GM12874 (cell line): Measurements from ENCODE around the gene HINT1.
A peak's percentile ranks its signal among the peaks of the same experiment; 100 is the strongest.

Experiments
- TF ChIP-seq, protein P1 (sequence below): IDR thresholded peaks from 2 replicates; pipeline ENCODE4 v1.5.1; 2011; ENCODE audit warnings: low read depth, mild to moderate bottlenecking, control low read depth, low read length, moderate library complexity; ENCODE audit not compliant: insufficient read depth

Gene HINT1

DNA sequence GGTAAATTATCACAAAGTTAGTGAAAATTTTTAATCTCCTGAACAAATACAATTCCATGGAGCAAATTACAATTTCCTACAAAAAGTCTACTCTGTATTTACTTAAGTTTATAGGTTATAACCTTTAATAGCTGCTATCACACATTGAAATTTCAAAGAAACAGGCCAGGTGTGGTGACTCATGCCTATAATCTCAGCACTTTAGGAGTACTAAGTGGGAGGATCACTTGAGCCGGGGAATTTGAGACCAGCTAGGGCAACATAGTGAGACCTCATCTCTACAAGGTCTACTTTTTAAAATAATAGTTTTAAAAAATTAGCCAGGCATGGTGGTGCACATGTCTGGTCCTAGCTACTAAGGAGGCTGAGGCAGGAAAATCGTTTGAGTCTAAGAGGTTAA lies 50.3 kb downstream of the HINT1 start:
- TF ChIP-seq, protein P1, sequence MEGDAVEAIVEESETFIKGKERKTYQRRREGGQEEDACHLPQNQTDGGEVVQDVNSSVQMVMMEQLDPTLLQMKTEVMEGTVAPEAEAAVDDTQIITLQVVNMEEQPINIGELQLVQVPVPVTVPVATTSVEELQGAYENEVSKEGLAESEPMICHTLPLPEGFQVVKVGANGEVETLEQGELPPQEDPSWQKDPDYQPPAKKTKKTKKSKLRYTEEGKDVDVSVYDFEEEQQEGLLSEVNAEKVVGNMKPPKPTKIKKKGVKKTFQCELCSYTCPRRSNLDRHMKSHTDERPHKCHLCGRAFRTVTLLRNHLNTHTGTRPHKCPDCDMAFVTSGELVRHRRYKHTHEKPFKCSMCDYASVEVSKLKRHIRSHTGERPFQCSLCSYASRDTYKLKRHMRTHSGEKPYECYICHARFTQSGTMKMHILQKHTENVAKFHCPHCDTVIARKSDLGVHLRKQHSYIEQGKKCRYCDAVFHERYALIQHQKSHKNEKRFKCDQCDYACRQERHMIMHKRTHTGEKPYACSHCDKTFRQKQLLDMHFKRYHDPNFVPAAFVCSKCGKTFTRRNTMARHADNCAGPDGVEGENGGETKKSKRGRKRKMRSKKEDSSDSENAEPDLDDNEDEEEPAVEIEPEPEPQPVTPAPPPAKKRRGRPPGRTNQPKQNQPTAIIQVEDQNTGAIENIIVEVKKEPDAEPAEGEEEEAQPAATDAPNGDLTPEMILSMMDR: no peak

DNA sequence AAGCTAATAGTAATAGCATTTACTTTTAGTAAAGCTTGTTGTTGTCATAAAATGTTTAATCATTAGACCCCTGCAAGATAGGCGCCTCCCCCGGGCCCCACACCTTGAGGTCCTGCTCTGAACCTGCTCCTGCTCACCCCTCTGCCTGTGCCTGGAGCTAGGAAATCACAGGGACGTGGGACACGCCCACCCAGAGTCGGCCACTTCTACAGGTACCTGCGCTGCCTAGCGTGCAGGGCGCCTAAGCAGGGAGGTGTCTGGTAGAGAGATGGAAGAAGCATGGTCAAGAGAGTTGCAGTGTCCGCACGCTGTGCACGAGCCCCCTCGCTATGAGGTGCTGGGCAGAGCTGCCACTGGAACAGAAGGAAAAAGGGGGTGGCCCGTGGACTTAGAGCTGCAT lies 52.6 kb downstream of the HINT1 start:
- TF ChIP-seq, protein P1: no peak

DNA sequence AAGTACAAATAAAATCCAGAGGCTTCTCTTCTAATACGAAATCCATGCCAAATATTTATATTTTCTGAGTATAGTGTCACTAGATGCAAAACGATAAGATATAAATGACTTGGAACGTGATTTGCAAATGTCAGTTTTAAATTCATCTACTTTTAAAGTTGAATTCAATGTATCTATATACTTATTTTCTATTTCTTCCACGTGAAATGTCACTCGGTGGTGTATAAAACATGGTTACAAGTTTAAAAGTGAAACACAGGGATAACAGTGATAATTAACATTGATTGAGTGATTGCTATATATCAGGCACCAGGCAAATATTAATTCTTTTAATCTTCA lies 54.8 kb downstream of the HINT1 start:
- TF ChIP-seq, protein P1: no peak

DNA sequence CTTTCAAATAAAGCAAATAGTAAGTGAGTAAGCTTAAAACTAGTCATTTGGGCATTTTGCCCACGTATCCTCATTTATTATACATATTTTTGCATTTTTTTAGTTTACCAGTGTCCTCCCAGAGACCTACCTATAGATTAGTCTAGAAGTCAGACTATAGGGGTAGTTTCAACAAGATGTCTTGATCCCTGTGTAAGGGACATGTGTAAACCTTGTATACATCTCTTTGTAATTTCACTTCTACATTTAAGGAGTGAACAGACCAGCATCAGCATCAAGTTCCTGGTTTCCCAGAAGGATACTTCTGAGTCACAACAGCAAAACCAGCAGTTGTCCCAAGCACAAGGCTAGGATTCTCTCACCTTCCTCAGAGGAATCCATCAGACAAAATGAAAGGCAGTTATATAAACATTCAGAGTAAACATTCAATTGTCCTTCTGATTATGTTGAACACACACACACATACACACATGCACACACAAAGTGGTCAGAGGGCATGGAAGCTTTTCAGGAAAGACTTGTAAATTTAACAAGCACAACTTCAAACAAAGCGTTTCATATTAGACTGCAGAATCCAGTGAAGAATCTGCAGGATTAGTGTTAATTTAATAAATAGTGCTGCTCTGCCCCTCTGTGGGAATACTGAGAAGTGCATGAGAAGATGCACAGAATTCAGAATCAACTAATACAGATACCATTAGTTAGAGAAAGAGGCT lies 55.4 kb downstream of the HINT1 start:
- TF ChIP-seq, protein P1: peak; percentile 47; the same call in 1 of the 2 replicates
